HG02763 (cell line): ENCODE data around the gene OPN1MW2.
"Not testable (repeated sequence)": the region's sequence is repeated elsewhere in the genome, so short reads cannot be mapped to it uniquely, and the experiment has no call there.

Experiments used
- ATAC-seq: cut with Tn5 transposase; IDR thresholded peaks from one replicate; pipeline ENCODE4 v1.9.1; 2021; ENCODE audit warnings: mild to moderate bottlenecking, moderate library complexity; ENCODE audit not compliant: unreplicated experiment

OPN1MW2 gene

GRCh38 chrX:154263072-154263471 lies 43.5 kb downstream of the OPN1MW2 start:
- ATAC-seq = not testable (repeated sequence)

GRCh38 chrX:154269245-154269644 lies 49.7 kb downstream of the OPN1MW2 start:
- ATAC-seq = not testable (repeated sequence)
